Lower leg skin (tissue), 4 donors: ENCODE results near the gene SNRNP200. TPM values are rescaled to one million over a fixed set of nuclear protein-coding genes. Genes with fewer than 3 reads are reported as not detected.
A peak's percentile ranks its signal among the peaks of the same experiment; 100 is the strongest.

Source experiments
- DNase-seq, 2 donors: peaks; one replicate each; pipeline ENCODE4 v3.0.0-alpha.2; 2019; ENCODE audit warnings: low spot score in 2 of 2
- H3K4me3 ChIP-seq: fragments of 200-600 bp; sonication (generic); 2 replicates; pipeline ENCODE4 v1.5.1; 2017; ENCODE audit warnings: mild to moderate bottlenecking, low read depth; ENCODE audit not compliant: poor library complexity, severe bottlenecking
- CTCF ChIP-seq, 3 donors: fragments of 450-650 bp; IDR thresholded peaks; one replicate each; pipeline ENCODE4 v1.5.1; 2016; ENCODE audit warnings: antibody characterized with exemption in 3 of 3, mild to moderate bottlenecking in 3 of 3, moderate library complexity in 2 of 3
- POLR2A ChIP-seq, 2 donors: fragments of 450-650 bp; IDR thresholded peaks; one replicate each; pipeline ENCODE4 v1.6.1; 2016 to 2017; ENCODE audit warnings: antibody characterized with exemption in 2 of 2, mild to moderate bottlenecking in 1 of 2, moderate library complexity in 1 of 2
- WGBS, 2 donors: methylation state at CpG; one replicate each; pipeline ENCODE4 v1.1.5; 2018; 5-methylcytosine and 5-hydroxymethylcytosine counted together
- intact Hi-C: fragments of 100-400 bp; cut with DNase I; formaldehyde crosslinking; loops from one replicate; pipeline ENCODE4 v1.15.0; 2023; ENCODE audit warnings: low total_unique reads
- total RNA-seq, 4 donors: library from RNA; depleted of rRNA; stranded (reverse); fragments of >200 nt; gene quantifications; one replicate each; pipeline ENCODE4 v1.1.0, GENCODE V29; 2016

Gene SNRNP200
- total RNA-seq, 4 donors from 2014 or later, result 73.4 to 94.0 (median 87.5) TPM

- 8 to 9% methylated on average over 20 to 33 of the region's 58 CpGs for WGBS, 2 donors
- intact Hi-C loops, result no loop called here
- TF ChIP-seq POLR2A (IDR thresholded peaks at IDR 0.05), result no peak
- TF ChIP-seq CTCF (IDR thresholded peaks at IDR 0.05), result no peak
- H3K4me3 ChIP-seq, result peak within 1 kb of the TSS; percentile 30
- peak in 1 of 2 donors; percentile 85 for DNase-seq
Observed at GRCh38 chr2:96325041-96325883, 19.9 kb upstream of the SNRNP200 start, which contains the start of gene ITPRIPL1. TSS of gene ITPRIPL1 (plus strand) at chr2:96325317. CDS start at chr2:96325840, 523 bp downstream.

- 38 to 43% methylated on average over 6 of the region's 6 CpGs for WGBS, 2 donors
- TF ChIP-seq POLR2A (IDR thresholded peaks at IDR 0.05) (no peak), CTCF (IDR thresholded peaks at IDR 0.05) (no peak)
- DNase-seq, result no peak
- H3K4me3 ChIP-seq, result no peak overlapping the region
- intact Hi-C loops, result no loop called here
Observed at GRCh38 chr2:96324721-96325040, 19.3 kb upstream of the SNRNP200 start.

GRCh38 chr2:96323849-96324248 is 18.5 kb upstream of the SNRNP200 start:
- TF ChIP-seq POLR2A (IDR thresholded peaks at IDR 0.05), result no peak
- TF ChIP-seq CTCF (IDR thresholded peaks at IDR 0.05), result no peak
- intact Hi-C loops, result no loop called here
- WGBS, 2 donors, result 87 to 93% methylated on average over 1 of the region's 1 CpG

GRCh38 chr2:96320728-96321622 is 15.6 kb upstream of the SNRNP200 start:
- peak overlapping the region; percentile 38 for H3K4me3 ChIP-seq
- DNase-seq, result peak in 1 of 2 donors; percentile 85
- intact Hi-C loops, result no loop called here
- 5 to 6% methylated on average over 38 to 40 of the region's 41 CpGs for WGBS, 2 donors
- no peak for TF ChIP-seq POLR2A (IDR thresholded peaks at IDR 0.05)
- TF ChIP-seq CTCF (IDR thresholded peaks at IDR 0.05), result no peak

More at GRCh38 chr2:96323849-96324248, 18.5 kb upstream of the SNRNP200 start:
- no peak overlapping the region for H3K4me3 ChIP-seq
- no peak for DNase-seq

GRCh38 chr2:96320326-96320725 is 15.0 kb upstream of the SNRNP200 start:
- no peak for DNase-seq
- no peak for TF ChIP-seq CTCF (IDR thresholded peaks at IDR 0.05)
- no peak for TF ChIP-seq POLR2A (IDR thresholded peaks at IDR 0.05)
- no peak overlapping the region for H3K4me3 ChIP-seq
- WGBS, 2 donors, result 75 to 88% methylated on average over 3 of the region's 3 CpGs
- intact Hi-C loops, result no loop called here
